ENCODE data around the gene COL12A1.

The COL12A1 gene

DNA sequence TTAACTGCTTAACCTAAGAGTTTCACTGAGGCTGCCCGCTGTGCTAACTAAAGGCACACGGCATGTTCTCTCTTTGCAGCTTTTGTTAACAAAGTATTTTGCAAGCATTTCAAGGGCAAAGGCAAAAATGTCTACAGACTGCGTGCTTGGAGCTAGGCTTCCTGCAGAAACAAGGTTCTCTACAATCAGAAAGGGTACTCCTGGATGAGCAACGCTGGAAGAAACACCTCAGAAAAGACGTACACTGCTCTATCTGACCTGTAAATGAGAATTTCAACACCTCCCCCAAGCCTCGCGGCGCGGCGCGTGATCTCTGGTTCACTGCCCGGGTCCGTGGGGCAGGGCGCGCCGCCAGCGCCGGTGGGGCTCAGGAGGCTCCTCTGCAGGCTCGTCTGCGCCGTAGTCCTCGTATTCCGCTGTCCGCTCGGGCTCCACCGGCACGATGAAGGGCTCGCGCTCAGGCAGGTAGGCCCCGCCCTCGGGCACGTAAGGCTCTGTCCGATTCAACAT lies 120.9 kb downstream of the COL12A1 start:
- TF ChIP-seq, protein P1, sequence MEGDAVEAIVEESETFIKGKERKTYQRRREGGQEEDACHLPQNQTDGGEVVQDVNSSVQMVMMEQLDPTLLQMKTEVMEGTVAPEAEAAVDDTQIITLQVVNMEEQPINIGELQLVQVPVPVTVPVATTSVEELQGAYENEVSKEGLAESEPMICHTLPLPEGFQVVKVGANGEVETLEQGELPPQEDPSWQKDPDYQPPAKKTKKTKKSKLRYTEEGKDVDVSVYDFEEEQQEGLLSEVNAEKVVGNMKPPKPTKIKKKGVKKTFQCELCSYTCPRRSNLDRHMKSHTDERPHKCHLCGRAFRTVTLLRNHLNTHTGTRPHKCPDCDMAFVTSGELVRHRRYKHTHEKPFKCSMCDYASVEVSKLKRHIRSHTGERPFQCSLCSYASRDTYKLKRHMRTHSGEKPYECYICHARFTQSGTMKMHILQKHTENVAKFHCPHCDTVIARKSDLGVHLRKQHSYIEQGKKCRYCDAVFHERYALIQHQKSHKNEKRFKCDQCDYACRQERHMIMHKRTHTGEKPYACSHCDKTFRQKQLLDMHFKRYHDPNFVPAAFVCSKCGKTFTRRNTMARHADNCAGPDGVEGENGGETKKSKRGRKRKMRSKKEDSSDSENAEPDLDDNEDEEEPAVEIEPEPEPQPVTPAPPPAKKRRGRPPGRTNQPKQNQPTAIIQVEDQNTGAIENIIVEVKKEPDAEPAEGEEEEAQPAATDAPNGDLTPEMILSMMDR (IDR thresholded peaks at IDR 0.05; ENCODE audit: borderline replicate concordance, insufficient read depth, low read depth, low read length), result no peak
- H3K4me3 ChIP-seq (ENCODE audit: low read depth, low read length), result no peak overlapping the region

DNA sequence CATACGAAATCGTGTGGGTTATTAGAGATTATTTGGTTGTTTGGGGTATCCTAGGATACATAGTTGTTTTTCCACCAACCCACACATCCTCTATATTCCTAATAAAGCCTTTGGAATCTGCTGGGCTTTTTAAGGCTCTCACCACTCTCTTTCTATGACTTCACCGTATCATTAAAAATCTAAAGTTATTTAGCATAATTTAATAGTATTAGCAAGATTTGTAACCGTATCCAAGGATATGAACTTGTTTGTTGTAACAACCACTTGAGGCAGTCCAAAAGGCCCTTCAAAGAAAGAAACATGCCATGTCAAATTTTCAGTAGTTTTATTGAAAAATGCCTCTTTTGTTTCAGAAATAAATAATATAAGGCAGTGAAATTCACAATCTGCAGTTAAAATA lies 121.8 kb downstream of the COL12A1 start:
- TF ChIP-seq, protein P1 (IDR thresholded peaks at IDR 0.05; ENCODE audit: borderline replicate concordance, insufficient read depth, low read depth, low read length), result no peak
- H3K4me3 ChIP-seq (ENCODE audit: low read depth, low read length), result no peak overlapping the region

DNA sequence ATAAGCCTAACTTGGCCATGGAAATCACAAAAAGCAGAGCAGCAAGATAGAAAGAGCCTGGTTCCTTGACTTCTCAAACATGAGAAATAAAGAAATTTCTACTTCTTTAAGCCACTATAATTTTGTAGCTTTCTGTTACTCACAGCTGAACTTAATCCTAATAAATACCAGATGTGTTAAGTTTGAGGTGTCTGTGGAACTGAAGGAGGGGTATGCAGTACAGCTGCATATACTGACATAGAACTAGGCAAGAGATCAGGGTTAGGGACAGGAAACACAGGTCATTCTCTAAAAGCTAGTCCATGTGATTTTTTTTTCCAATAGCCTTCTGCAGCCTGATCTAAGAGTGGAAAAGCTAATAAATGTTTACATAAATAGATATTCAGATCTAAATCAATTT lies 123.9 kb downstream of the COL12A1 start:
- TF ChIP-seq, protein P1 (IDR thresholded peaks at IDR 0.05; ENCODE audit: borderline replicate concordance, insufficient read depth, low read depth, low read length), result no peak
- no peak overlapping the region for H3K4me3 ChIP-seq (ENCODE audit: low read depth, low read length)

DNA sequence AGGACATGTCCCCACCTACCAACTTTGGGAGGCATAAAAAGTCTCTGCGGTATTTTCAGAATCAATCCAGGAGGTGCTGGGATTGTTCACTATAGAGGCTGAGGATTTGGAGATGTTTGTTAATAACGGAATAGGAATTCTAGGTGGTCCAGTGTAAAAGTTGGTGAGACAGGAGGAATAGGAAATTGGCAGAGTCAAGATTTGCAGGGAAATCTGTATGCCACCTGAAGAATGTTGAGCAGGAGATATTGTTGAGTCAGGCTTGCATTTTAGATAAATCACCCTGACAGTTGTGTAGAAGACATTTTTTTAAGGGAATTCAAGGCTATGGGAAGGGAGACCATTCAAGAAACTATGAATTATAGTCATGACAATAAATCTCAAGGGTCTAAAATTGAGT lies 124.8 kb downstream of the COL12A1 start:
- H3K4me3 ChIP-seq (ENCODE audit: low read depth, low read length), result no peak overlapping the region
- TF ChIP-seq, protein P1 (IDR thresholded peaks at IDR 0.05; ENCODE audit: borderline replicate concordance, insufficient read depth, low read depth, low read length), result no peak

DNA sequence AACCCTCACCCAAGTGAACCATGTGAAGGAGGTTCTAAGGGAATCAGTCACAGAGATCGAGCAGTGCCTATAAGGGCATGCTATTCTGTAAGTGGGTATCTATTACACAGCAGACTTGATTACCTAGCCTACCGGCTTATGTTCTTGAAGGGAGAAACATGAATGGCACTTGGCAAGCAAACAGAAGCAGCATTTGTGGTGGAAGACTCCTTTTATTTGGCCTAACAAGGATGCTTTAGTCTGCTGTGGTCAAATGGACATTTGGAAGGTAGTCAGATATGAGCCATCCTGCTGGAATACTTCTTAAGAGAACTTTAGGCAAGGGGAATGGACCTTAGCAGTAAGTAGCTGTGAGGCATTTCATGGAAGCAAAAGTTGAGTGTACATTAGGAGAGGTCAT lies 126.3 kb downstream of the COL12A1 start:
- TF ChIP-seq, protein P1 (IDR thresholded peaks at IDR 0.05; ENCODE audit: borderline replicate concordance, insufficient read depth, low read depth, low read length), result no peak
- H3K4me3 ChIP-seq (ENCODE audit: low read depth, low read length), result no peak overlapping the region

DNA sequence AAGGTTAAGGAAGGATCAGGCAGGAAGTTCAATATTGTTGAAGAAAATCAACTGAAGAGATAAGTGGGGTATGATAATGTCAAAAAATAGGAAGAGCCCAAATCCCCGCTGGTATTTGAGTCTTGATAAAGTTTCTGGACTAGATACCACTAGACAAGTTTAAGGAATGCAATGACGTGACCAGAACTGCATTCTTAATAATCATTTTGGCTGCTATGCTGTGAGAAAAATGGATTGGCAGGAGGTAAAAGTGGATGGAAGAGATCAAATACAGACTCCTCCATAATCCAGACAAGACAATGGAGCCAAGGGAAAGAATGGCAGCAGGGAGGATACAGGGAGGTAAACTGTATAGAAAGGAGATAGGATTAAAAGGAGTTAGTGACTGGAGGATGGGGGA lies 128.2 kb downstream of the COL12A1 start:
- TF ChIP-seq, protein P1 (IDR thresholded peaks at IDR 0.05; ENCODE audit: borderline replicate concordance, insufficient read depth, low read depth, low read length), result no peak
- H3K4me3 ChIP-seq (ENCODE audit: low read depth, low read length), result no peak overlapping the region

DNA sequence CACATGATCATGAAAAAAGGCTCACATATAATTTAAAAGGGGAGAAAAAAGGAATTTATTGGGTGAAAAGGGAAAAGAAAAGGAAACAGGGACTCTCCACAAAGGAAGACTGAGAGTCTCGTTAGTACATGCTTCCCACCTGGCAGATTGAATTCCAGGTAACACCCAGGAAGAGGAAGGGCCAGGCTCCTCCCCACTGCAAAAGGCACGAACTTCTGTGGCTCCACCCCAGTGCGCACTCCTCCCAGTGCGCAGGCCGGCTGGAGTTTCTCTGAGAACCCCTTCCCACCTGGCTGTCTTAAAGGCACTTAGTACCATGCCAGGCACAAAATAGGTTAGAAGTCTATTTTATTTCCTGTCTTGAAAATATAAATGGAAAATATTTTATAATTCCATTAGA lies 129.8 kb downstream of the COL12A1 start:
- no peak overlapping the region for H3K4me3 ChIP-seq (ENCODE audit: low read depth, low read length)
- TF ChIP-seq, protein P1 (IDR thresholded peaks at IDR 0.05; ENCODE audit: borderline replicate concordance, insufficient read depth, low read depth, low read length), result no peak
